ENCODE measurements around the gene MICAL3. TPM values are rescaled to one million over a fixed set of nuclear protein-coding genes. Genes with fewer than 3 reads are reported as not detected.
"Not testable (repeated sequence)": the region's sequence is repeated elsewhere in the genome, so short reads cannot be mapped to it uniquely, and the experiment has no call there.

Gene MICAL3
- total RNA-seq, 4 donors from 2014 or later, result 30.4 to 57.1 (median 37.7) TPM

- TF ChIP-seq POLR2AphosphoS5 (IDR thresholded peaks at IDR 0.05) (no peak), CTCF (IDR thresholded peaks at IDR 0.05) (no peak), POLR2A (IDR thresholded peaks at IDR 0.05) (no peak), EP300 (IDR thresholded peaks at IDR 0.05) (no peak)
- H3K9me3 ChIP-seq, result no peaks in the 10 kb centered on the region
- no peak overlapping the region for H3K27ac ChIP-seq
- no peaks in the 10 kb centered on the region for H3K27me3 ChIP-seq
- 73% methylated on average over 8 of the region's 8 CpGs for WGBS
- H3K4me3 ChIP-seq, result no peak overlapping the region
- H3K4me1 ChIP-seq, result peaks cover 10% of the 10 kb centered on the region
- no peaks in the 10 kb centered on the region for H3K36me3 ChIP-seq
- DNase-seq (ENCODE audit: low spot score in 2 of 2), result no peak
Measured at GRCh38 chr22:18005201-18005926, 19.0 kb downstream of the MICAL3 start.

GRCh38 chr22:18001894-18002315 lies 22.5 kb downstream of the MICAL3 start:
- 33% methylated on average over 15 of the region's 15 CpGs for WGBS
- H3K27ac ChIP-seq, result peak overlapping the region; percentile 92
- H3K4me3 ChIP-seq, result peak overlapping the region; percentile 97

GRCh38 chr22:18001040-18001893 lies 23.1 kb downstream of the MICAL3 start:
- no peaks in the 10 kb centered on the region for H3K9me3 ChIP-seq
- WGBS, result under 1% methylated on average over 28 of the region's 96 CpGs
- peak overlapping the region; percentile 92 for H3K27ac ChIP-seq
- peak overlapping the region; percentile 97 for H3K4me3 ChIP-seq
- peak; percentile 8 to 72 for TF ChIP-seq CTCF (IDR thresholded peaks at IDR 0.05)
- peak in 2 of 3 donors; percentile 70 to 79 for TF ChIP-seq POLR2AphosphoS5 (IDR thresholded peaks at IDR 0.05)
- TF ChIP-seq POLR2A (IDR thresholded peaks at IDR 0.05), result peak in 1 of 2 donors; percentile 20
- no peak for TF ChIP-seq EP300 (IDR thresholded peaks at IDR 0.05)
- H3K4me1 ChIP-seq, result peaks cover 19% of the 10 kb centered on the region
- peak; percentile 91 for DNase-seq (ENCODE audit: low spot score in 2 of 2)
- H3K27me3 ChIP-seq, result no peaks in the 10 kb centered on the region
- no peaks in the 10 kb centered on the region for H3K36me3 ChIP-seq

More at GRCh38 chr22:18001894-18002315, 22.5 kb downstream of the MICAL3 start:
- not testable (repeated sequence) for DNase-seq (ENCODE audit: low spot score in 2 of 2); H3K36me3 ChIP-seq; H3K9me3 ChIP-seq; H3K27me3 ChIP-seq
- H3K4me1 ChIP-seq, result peaks cover 19% of the 10 kb centered on the region

GRCh38 chr22:18000441-18001039 lies 23.8 kb downstream of the MICAL3 start:
- WGBS, result 0% methylated on average over 3 of the region's 52 CpGs
- H3K27ac ChIP-seq, result peak overlapping the region; percentile 92
- H3K9me3 ChIP-seq, result no peaks in the 10 kb centered on the region
- TF ChIP-seq CTCF (IDR thresholded peaks at IDR 0.05), result no peak
- TF ChIP-seq POLR2AphosphoS5 (IDR thresholded peaks at IDR 0.05), result no peak
- TF ChIP-seq EP300 (IDR thresholded peaks at IDR 0.05), result no peak
- TF ChIP-seq POLR2A (IDR thresholded peaks at IDR 0.05), result no peak
- peaks cover 19% of the 10 kb centered on the region for H3K4me1 ChIP-seq
- no peaks in the 10 kb centered on the region for H3K36me3 ChIP-seq
- peak in 1 of 2 donors; percentile 68 for DNase-seq (ENCODE audit: low spot score in 2 of 2)
- H3K27me3 ChIP-seq, result no peaks in the 10 kb centered on the region
- H3K4me3 ChIP-seq, result peak overlapping the region; percentile 97

GRCh38 chr22:17999851-18000250 lies 24.5 kb downstream of the MICAL3 start:
- Histone ChIP-seq H3K4me1 (peaks cover 19% of the 10 kb centered on the region), H3K9me3 (no peaks in the 10 kb centered on the region), H3K27me3 (no peaks in the 10 kb centered on the region), H3K27ac (no peak overlapping the region), H3K4me3 (peak overlapping the region; percentile 97), H3K36me3 (no peaks in the 10 kb centered on the region)
- no peak for TF ChIP-seq EP300 (IDR thresholded peaks at IDR 0.05)
- TF ChIP-seq POLR2AphosphoS5 (IDR thresholded peaks at IDR 0.05), result no peak
- TF ChIP-seq CTCF (IDR thresholded peaks at IDR 0.05), result no peak
- no peak for TF ChIP-seq POLR2A (IDR thresholded peaks at IDR 0.05)
- 43% methylated on average over 8 of the region's 8 CpGs for WGBS
- no peak for DNase-seq (ENCODE audit: low spot score in 2 of 2)

Data from suprapubic skin (tissue), 4 donors.